ENCODE data around the gene TOLLIP. TPM values are rescaled to one million over a fixed set of nuclear protein-coding genes. Genes with fewer than 3 reads are reported as not detected.

The TOLLIP gene
- polyA plus RNA-seq, 3 donors = 35.9 to 50.1 (median 47.8) TPM

Other genes with a start within 250 kb of the TOLLIP start
- gene MUC2, start 234.8 kb downstream of the TOLLIP start, polyA plus RNA-seq (ENCODE audit: insufficient read length in 3 of 3) = under 1 TPM; 0.03 to 0.45 (median 0.03) TPM
- gene MUC5AC, start 151.7 kb downstream of the TOLLIP start, polyA plus RNA-seq (ENCODE audit: insufficient read length in 3 of 3) = under 1 TPM; 0.01 to 0.03 (median 0.03) TPM
- under 1 TPM; 0.01 to 0.09 (median 0.05) TPM for gene MUC5B, start 86.6 kb downstream of the TOLLIP start, polyA plus RNA-seq (ENCODE audit: insufficient read length in 3 of 3)
- 1 to 10 TPM in 2 of 3 donors, under 1 TPM in 1; 0.56 to 1.7 (median 1.4) TPM for gene BRSK2, start 80.3 kb upstream of the TOLLIP start, polyA plus RNA-seq (ENCODE audit: insufficient read length in 3 of 3)
- gene MOB2, start 177.1 kb upstream of the TOLLIP start, polyA plus RNA-seq (ENCODE audit: insufficient read length in 3 of 3) = 10 to 100 TPM; 30.0 to 34.9 (median 30.0) TPM

Measured in renal cortex interstitium (tissue), 3 donors.